GM10847 (cell line): ENCODE results near the gene HSPB9.

Source experiments
- POLR2A ChIP-seq: IDR thresholded peaks from 2 replicates; pipeline ENCODE4 v1.6.1; 2011; ENCODE audit not compliant: insufficient read length; ENCODE audit errors: extremely low read depth

HSPB9 gene

GRCh38 chr17:42122371-42123303 is at the start of gene HSPB9:
Gene HSPB9 (plus strand): TSS chr17:42122804. CDS start chr17:42122851, 47 bp downstream.
- no peak for TF ChIP-seq POLR2A

GRCh38 chr17:42075789-42076188 is 46.8 kb upstream of the HSPB9 start:
- TF ChIP-seq POLR2A, result no peak

- TF ChIP-seq POLR2A, result no peak
Observed at GRCh38 chr17:42076797-42077559, 45.6 kb upstream of the HSPB9 start.

DNA sequence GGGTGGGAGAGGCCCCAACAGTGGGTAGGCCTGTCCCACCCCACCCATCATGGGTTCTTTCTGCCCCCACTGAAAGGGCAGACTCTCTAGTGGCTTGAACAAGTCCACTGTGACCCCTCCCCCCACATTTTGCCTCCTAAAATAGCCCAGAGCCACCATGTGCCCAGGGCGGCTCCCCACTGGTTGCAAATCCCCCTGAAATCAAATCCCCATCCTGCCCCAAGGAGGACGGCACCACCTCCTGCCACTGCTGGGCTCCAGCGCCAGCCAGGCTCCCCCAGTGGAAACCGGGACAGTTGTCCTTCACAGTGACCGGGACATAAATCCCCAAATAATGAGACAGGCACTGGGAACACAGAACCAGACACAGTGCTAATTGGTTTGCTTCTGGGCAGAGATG is 44.8 kb upstream of the HSPB9 start:
- TF ChIP-seq POLR2A, result no peak

GRCh38 chr17:42078396-42079043 is 44.1 kb upstream of the HSPB9 start:
- TF ChIP-seq POLR2A, result no peak

GRCh38 chr17:42079541-42079940 is 43.1 kb upstream of the HSPB9 start:
- no peak for TF ChIP-seq POLR2A

DNA sequence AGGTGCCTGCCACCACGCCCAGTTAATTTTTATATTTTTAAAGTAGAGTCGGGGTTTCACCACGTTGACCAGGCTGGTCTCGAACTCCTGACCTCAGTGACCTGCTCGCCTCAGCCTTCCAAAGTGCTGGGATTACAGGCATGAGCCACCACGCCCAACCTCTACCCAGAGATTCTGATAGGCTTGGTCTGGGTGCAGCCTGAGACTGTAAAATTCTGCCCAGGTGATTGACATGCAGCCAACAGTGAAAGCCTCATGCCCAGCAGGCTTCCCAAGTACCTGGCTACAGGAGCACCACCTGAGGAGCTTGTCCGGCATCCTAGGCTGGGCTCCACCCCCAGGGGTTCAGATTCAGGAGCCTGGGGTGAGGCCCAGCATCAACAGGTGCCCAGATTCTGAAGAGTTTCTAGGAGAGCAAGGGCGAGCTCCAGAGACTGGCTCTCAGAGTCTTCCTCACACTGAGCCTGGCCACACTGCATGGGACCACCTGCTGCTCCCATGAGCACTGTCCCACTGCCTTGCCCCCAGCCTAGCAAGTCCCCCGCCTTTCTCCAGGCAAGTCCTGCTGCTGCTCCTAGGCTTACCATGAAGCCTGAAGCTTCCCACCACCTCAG is 41.0 kb upstream of the HSPB9 start:
- TF ChIP-seq POLR2A, result no peak

DNA sequence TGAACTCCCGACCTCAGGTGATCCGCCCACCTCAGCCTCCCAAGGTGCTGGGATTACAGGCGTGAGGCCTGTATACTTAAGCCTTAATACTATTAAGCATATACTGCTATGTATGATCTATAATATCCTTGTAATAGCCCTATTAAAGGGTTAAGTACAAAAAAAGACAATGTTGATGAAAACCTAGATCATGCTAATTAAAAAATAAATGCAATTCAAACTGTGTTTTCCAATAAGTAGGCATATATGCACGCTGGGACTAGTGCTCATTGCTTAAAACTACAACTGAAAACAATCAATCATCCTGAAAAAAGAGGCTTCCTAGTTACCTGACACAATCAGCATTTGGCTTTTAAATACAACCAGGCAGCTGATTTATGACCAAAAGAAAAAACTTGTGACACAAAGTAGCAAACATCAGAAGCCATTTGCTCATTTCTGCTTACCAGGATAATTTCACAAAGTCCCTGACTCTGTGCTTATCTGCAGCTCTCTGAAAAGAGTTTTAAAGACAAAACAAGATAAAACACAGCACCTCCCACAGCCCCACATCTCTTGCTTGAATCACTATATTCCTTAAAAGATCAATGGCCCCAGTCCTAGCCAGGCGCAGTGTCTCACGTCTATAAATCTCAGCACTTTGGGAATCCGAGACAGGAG is 35.4 kb upstream of the HSPB9 start:
- no peak for TF ChIP-seq POLR2A

DNA sequence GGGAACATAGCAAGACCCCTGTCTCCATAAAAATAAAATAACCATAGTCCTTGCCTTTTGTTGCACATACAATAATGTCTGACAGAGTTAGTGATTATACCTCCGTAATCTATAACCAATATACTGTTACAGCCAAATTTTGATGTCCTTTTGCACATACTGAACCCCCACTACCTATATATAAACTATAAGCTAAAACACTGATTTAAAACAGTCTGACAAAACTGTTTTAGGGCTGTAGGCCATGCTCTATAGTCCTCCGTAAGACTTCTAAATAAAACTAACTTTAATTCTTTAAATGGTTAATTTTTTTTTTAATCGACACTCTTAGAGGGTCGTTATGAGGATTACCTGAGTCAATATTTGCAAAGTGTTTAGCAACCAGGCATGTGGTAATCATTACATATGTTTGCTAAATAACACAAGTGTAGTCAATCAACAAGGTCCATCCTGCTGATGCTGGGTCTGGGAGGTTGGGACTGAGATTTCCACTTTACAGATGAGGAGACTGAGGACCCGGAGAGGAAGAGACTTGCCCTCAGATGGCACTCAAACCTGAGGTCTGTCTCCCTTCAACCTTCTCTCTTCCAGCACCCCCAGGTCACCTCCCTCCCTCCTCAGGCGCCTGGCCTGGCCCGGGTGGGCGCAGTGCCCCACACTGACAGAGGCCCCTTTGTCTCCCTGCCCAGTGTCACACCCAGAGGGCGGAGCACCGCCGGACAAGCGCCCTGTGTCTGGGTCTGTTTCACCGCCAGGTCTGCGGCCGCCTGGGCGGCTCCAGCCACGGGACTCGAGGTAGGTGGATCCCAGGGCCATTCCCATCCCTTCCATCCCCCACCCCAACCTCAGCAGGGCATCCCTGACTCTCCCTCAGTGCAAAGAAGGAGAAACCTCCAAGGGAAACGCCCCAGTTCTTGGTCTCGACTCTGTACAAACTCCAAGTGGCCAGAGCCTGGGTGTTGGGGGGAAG is 34.6 kb upstream of the HSPB9 start:
- no peak for TF ChIP-seq POLR2A

DNA sequence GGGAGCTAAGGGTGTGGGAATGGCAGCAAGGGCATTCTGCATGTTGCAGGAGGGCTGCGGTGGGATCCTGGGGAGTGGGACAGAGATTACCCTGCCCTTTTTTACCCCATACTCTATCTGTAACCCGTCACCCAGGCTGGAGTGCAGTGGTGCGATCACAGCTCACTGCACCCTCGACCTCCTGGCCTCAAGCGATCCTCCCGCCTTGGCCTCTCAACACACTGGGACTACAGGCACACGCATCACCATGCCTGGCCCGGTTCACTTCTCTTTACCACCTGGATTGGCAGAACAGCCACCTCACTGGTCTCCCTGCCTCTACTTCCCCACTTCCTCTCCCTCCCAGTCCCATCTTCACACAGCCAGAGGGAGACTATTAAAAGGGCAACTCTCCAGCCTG is 33.9 kb upstream of the HSPB9 start:
- no peak for TF ChIP-seq POLR2A

DNA sequence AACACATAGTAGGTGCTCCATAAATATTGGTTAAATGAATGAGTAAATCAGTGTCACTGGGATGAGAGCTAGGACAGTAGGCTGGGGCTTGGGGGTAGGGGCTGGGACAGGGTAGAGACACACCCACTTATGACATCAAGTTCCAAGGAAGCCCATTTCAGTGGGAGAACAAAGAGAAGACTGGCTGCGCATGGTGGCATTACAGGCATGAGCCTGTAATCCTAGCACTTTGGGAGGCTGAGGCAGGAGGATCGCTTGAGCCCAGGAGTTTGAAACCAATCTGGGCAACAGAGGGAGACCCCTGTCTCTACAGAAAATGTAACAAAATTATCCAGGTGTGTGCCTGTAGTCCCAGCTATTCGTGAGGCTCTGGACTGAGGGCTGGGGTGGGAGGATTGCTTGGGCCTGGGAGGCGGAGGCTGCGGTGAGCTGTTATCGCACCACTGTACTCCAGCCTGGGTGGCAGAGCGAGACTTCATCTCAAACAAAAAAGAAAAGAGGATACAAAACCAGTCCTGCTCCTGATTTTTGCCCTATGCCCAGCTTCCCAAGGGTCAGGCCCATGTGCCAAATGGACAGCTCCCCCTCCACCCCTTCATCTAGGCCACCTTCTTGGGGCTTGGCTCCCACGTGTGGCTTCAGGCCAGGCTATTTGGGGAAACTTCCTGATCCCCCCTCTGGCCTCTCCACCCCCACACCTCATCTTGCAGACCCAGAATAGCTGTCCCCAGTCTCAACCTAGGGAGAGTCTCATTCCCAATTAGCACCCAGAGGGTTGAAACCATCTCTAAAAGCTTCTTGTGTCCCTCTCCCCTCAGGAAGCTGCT is 31.4 kb upstream of the HSPB9 start:
- TF ChIP-seq POLR2A, result no peak

GRCh38 chr17:42092939-42093338 is 29.7 kb upstream of the HSPB9 start:
- no peak for TF ChIP-seq POLR2A

DNA sequence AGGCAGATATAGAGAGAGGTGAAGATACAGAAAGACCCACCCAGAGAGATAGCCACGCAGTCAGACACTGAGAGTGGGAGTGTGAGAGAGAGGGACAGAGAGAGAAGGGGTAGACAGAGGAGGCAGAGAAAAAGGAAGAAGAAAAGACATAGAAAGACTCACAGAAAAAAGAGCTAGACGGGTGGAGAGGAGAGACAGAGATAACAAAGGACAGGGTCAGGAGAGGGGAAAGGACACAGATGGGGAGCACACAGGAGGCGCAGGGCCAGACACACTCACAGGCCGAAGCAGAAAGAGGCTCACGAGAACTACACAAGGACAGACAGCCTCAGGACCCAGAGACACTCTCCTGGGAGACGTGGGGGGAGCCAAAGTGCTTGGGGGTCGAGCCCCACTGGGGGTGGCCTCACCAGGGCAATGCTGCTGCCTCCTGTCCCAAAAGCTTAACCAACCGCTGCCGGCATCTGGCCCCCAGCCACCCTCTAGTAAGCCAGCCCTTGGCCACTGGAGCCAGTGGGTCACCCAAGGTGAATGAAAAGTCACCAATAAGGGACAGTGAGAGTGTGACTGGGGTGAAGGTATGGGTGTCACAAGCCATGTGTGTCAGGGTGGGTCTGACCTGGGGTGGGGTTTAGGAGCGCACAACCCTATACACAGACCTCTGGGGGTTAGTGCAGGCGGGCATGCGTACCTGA is 28.1 kb upstream of the HSPB9 start:
- TF ChIP-seq POLR2A, result no peak
